Right lung (tissue), 10 donors: ENCODE results near the gene GABRE. TPM values are rescaled to one million over a fixed set of nuclear protein-coding genes. Genes with fewer than 3 reads are reported as not detected.

ENCODE experiments used
- DNase-seq, 2 donors: peaks; one replicate each; pipeline ENCODE4 v3.0.0-alpha.2; 2013
- long read RNA-seq, 8 donors: transcript quantifications; one replicate each; lab custom pipeline, GENCODE V29; 2026
- polyA plus RNA-seq, 5 donors: library from polyadenylated mRNA; unstranded; fragments of 120-200 nt; gene quantifications; one replicate each; pipeline versions ENCODE4 v1.2.1 to v1.2.3, GENCODE V29; 2013; ENCODE audit warnings: inconsistent platforms in 1 of 5, low replicate concordance in 1 of 5; ENCODE audit not compliant: insufficient read length in 5 of 5, insufficient read depth in 1 of 5

Gene GABRE, protein sequence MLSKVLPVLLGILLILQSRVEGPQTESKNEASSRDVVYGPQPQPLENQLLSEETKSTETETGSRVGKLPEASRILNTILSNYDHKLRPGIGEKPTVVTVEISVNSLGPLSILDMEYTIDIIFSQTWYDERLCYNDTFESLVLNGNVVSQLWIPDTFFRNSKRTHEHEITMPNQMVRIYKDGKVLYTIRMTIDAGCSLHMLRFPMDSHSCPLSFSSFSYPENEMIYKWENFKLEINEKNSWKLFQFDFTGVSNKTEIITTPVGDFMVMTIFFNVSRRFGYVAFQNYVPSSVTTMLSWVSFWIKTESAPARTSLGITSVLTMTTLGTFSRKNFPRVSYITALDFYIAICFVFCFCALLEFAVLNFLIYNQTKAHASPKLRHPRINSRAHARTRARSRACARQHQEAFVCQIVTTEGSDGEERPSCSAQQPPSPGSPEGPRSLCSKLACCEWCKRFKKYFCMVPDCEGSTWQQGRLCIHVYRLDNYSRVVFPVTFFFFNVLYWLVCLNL
- polyA plus RNA-seq, result 10 to 100 TPM; 12.1 to 18.8 (median 14.5) TPM
- long read RNA-seq, donor 1, result 0 reads
- long read RNA-seq, donor 2, full-length matches to known transcripts, result 1 of 1 reads
- long read RNA-seq, donor 2, partial matches to known transcripts, result 0 of 1 reads
- long read RNA-seq, donor 2, other reads (novel, unspliced or antisense), result 0 of 1 reads
- long read RNA-seq, donor 3, full-length matches to known transcripts, result 1 of 1 reads
- long read RNA-seq, donor 3, partial matches to known transcripts, result 0 of 1 reads
- long read RNA-seq, donor 3, other reads (novel, unspliced or antisense), result 0 of 1 reads
- long read RNA-seq, donor 4, full-length matches to known transcripts, result 2 of 2 reads
- long read RNA-seq, donor 4, partial matches to known transcripts, result 0 of 2 reads
- long read RNA-seq, donor 4, other reads (novel, unspliced or antisense), result 0 of 2 reads
- long read RNA-seq, donor 5, full-length matches to known transcripts, result 3 of 3 reads
- long read RNA-seq, donor 5, partial matches to known transcripts, result 0 of 3 reads
- long read RNA-seq, donor 5, other reads (novel, unspliced or antisense), result 0 of 3 reads
- long read RNA-seq, donor 6, full-length matches to known transcripts, result 4 of 4 reads
- long read RNA-seq, donor 6, partial matches to known transcripts, result 0 of 4 reads
- long read RNA-seq, donor 6, other reads (novel, unspliced or antisense), result 0 of 4 reads
- long read RNA-seq, donor 7, full-length matches to known transcripts, result 3 of 3 reads
- long read RNA-seq, donor 7, partial matches to known transcripts, result 0 of 3 reads
- long read RNA-seq, donor 7, other reads (novel, unspliced or antisense), result 0 of 3 reads
- long read RNA-seq, donor 8, full-length matches to known transcripts, result 1 of 1 reads
- long read RNA-seq, donor 8, partial matches to known transcripts, result 0 of 1 reads
- long read RNA-seq, donor 8, other reads (novel, unspliced or antisense), result 0 of 1 reads

- peak in 1 of 2 donors; percentile 37 for DNase-seq
These were observed at the start of gene GABRE for GRCh38 chrX:151974336-151975227. Gene GABRE (minus strand): TSS chrX:151974676. CDS start chrX:151974625, 51 bp downstream.

DNA sequence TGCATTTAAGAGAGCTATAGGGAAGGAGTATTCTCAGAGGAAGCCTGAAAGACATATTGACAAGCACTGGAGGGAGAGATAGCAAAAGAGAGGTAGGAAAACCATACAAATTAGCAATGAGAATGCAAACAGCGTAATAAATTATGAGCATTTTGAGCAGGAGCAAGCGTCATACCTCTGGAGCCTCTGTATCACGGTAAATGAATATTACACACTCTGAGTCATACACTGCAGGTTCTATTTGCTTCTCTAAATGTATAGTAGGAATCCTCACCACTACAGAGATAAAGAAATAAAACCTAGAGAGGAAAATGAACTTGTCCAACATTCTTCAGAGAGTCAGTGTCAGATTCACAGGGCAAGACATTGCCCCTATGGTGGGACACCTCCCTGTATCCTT, 46.4 kb upstream of the GABRE start:
- no peak for DNase-seq

DNA sequence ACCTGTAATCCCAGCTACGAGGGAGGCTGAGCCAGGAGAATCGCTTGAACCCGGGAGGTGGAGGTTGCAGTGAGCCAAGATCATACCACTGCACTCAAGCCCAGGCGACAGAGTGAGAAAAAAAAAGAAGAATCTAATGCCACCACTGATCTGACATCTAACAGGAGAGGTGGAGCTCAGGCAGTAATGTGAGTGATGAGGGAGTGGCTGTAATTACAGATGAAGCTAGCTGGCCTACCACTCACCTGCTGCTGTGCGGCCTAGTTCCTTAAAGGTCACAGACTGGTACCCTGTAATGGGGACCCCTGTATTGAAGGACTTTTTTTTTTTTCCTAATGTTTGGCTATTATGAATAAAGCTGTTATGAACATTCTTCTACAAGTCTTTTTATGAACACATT, 25.3 kb upstream of the GABRE start:
- DNase-seq, result no peak

- DNase-seq, result no peak
These were observed 23.1 kb upstream of the GABRE start for GRCh38 chrX:151997539-151997938.

DNA sequence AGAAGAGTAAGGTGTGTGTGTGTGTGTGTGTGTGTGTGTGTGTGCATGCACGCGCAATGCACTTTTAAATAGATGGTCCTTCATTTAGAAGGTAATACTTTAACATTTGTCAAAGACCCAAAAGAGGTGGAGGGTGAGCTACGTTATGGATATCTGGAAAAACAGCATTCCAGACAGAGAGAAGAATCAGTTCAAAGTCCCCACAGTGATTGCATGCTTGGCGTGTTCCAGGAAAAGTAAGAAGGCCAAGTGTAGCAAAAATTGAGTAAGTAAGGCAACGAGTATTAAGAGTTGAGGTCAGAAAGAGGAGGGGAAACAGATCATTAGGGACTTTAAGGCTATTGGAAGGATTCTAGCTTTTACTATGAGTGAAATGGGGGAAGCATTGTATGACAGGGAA, 21.9 kb upstream of the GABRE start:
- no peak for DNase-seq

DNA sequence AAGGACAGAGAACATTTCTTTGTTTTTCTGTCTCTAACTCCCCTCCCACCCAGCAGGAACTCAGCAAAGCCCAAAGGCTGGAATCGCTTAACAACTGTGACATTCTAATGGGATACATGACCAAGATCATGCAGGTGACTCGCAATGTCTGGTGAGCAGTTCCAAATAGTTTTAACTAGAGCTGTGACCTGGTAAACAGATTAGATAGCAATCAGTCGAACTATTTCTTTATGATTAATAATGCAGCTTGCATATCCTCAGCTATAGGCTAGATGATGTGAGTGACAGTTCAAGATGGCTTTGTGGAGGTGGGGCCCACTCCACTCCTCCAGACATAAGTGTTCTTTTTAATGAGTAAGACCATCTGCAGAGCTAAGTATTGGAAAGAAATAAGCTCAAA, 20.0 kb upstream of the GABRE start:
- no peak for DNase-seq

DNA sequence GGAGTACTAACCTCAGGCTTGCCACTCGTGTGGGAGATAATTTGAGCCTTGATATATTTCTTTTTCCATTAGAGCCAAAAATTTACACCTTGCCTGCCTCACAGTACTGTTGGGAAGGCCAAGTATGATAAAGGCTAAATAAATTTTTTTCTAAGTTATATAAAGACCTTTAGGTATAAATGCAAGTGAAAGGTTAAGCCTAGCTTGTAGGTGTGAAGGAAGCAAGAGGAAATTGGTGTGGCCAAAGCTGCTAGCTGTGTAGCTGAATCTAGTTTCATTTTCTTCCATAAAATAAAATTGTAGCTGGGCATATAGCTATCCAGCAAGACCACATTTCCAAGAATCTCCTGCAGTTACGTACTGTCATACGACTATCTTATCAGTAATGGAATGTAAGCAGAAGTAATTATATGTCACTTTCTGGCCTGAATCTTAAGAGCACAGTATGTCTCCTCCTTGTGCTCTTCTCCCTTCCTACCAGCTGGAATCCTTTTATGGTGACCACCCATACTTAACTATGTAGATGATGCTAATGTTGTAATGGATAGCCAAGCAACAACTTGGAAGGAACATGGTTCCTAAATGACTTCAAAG, 14.3 kb upstream of the GABRE start:
- DNase-seq, result no peak

DNA sequence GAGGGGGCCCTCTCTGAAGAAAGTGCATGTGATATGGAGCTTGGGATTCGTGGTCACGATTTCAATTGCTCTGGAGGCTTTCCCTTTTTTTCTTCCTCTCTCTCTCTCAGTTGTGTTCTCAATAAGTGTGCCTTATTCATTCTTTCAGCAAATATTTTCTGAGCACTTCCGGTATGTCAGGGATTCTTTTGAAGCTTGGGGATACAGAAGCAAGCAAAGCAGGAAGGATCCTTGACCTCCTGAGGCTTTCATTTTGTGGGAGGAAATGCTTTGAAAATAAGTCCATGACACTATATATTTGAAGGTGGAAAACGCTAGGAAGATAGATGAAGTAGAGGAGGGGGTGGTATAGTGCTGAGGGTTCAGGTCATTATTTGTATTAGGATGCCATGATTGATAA, 12.6 kb upstream of the GABRE start:
- no peak for DNase-seq

GRCh38 chrX:151985955-151986354, 11.5 kb upstream of the GABRE start:
- no peak for DNase-seq

GRCh38 chrX:151985531-151985930, 11.1 kb upstream of the GABRE start:
- DNase-seq, result no peak

DNA sequence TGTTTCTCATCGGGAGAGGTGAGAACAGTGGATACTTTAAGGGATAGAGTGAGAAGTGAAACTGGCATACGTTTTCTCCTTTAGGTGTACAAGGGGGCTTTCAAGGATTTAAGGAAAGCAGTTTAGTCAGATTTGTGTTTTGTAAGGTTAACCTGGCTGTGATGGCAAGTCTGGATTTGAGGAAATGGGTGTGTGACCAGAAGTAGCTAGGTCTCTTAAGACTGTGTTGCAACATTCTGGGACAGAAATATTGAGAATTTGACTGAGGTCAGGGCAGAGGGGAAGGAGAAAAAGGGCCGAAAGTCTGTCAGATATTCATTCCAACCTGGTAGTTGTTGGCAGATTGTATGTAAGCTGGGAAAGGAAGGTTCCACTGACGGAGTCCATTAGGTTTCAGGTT, 10.4 kb upstream of the GABRE start:
- DNase-seq, result no peak

- DNase-seq, result no peak
These were observed 9.9 kb upstream of the GABRE start for GRCh38 chrX:151984328-151984727.

GRCh38 chrX:151983186-151983585, 8.7 kb upstream of the GABRE start:
- DNase-seq, result no peak

- DNase-seq, result no peak
These were observed 7.7 kb upstream of the GABRE start for GRCh38 chrX:151982222-151982621.

GRCh38 chrX:151981129-151981528, 6.7 kb upstream of the GABRE start:
- no peak for DNase-seq

DNA sequence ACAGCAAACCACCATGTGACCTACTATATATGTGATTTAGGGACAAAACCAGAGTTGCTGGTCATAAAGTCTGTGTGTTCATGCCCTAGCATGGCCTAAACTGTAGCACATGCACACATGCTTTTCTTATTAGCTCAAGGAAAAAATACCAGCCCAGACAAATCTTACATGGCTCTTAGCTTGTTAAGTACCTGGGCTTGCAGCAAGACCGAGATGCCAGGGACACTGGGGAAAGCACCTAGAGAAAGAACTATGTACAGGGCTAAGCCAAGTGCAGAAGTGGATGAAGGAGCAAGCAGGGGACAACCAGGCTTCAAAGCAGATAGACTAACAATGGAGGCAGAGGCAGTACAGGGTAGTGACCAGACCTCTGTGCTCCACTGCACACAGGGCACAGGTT, 3.4 kb upstream of the GABRE start:
- no peak for DNase-seq

- no peak for DNase-seq
These were observed 2.5 kb upstream of the GABRE start for GRCh38 chrX:151977009-151977408.

DNA sequence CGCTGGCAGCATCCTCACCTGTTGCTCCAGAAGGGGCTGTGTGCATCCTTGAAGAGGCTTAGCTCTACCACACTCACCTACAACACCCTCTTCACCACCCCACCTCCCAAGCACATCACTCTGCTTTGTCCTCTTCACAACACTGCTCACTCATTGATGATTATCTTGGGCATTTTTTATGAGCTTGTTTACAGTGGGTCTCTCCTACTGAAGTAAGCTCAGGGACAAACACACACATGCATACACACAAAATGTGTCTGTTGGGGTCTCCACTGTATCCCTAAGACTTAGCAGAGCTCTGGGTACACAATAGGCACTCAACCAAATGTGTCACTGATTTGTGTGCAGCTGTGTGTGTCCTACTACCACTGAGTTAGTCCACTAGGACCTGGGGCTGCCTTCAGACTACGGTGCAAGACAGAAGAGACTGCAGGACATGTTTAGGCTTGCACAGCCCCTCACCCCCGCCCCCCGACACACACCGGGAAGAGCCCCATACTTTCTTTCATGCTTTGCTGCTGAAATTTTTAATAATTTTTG, 1.3 kb upstream of the GABRE start:
- DNase-seq, result no peak

DNA sequence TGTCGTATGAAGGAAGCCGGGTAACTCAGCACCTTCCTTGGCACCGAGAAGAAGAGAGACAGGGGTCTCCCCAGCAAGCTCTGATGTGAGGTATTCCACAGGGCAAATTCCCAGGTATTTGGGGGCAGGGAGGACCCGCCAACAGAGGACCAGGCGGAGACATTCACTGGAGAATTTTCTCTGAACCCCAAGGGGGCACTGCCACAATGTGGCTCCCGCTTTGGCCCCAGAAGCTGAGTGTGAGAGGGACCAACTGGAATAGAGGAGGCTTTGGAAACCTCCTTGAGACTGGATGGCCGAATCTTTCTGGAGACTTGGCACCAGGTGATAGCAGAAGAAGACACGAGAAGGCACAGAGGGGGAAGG, 735 bp upstream of the GABRE start:
- no peak for DNase-seq

- DNase-seq, result no peak
These were observed 583 bp downstream of the GABRE start for GRCh38 chrX:151973851-151974335.
